ENCODE data around the gene UBTD2. TPM values are rescaled to one million over a fixed set of nuclear protein-coding genes. Genes with fewer than 3 reads are reported as not detected.

Gene UBTD2
- total and polyA plus RNA-seq, 9 of the 15 experiments (the other 6 are each of a cell fraction or from before 2014, with no cell fraction given): 0.01 to 0.46 (median 0.15) TPM; not detected in 1

- TF ChIP-seq, protein P1, sequence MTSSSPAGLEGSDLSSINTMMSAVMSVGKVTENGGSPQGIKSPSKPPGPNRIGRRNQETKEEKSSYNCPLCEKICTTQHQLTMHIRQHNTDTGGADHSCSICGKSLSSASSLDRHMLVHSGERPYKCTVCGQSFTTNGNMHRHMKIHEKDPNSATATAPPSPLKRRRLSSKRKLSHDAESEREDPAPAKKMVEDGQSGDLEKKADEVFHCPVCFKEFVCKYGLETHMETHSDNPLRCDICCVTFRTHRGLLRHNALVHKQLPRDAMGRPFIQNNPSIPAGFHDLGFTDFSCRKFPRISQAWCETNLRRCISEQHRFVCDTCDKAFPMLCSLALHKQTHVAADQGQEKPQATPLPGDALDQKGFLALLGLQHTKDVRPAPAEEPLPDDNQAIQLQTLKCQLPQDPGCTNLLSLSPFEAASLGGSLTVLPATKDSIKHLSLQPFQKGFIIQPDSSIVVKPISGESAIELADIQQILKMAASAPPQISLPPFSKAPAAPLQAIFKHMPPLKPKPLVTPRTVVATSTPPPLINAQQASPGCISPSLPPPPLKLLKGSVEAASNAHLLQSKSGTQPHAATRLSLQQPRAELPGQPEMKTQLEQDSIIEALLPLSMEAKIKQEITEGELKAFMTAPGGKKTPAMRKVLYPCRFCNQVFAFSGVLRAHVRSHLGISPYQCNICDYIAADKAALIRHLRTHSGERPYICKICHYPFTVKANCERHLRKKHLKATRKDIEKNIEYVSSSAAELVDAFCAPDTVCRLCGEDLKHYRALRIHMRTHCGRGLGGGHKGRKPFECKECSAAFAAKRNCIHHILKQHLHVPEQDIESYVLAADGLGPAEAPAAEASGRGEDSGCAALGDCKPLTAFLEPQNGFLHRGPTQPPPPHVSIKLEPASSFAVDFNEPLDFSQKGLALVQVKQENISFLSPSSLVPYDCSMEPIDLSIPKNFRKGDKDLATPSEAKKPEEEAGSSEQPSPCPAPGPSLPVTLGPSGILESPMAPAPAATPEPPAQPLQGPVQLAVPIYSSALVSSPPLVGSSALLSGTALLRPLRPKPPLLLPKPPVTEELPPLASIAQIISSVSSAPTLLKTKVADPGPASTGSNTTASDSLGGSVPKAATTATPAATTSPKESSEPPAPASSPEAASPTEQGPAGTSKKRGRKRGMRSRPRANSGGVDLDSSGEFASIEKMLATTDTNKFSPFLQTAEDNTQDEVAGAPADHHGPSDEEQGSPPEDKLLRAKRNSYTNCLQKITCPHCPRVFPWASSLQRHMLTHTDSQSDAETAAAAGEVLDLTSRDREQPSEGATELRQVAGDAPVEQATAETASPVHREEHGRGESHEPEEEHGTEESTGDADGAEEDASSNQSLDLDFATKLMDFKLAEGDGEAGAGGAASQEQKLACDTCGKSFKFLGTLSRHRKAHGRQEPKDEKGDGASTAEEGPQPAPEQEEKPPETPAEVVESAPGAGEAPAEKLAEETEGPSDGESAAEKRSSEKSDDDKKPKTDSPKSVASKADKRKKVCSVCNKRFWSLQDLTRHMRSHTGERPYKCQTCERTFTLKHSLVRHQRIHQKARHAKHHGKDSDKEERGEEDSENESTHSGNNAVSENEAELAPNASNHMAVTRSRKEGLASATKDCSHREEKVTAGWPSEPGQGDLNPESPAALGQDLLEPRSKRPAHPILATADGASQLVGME (CRISPR knock-in tag; IDR thresholded peaks at IDR 0.05): no peak
- TF ChIP-seq ZNF398 (CRISPR knock-in tag; IDR thresholded peaks at IDR 0.05): no peak
- TF ChIP-seq MTA1 (IDR thresholded peaks at IDR 0.05; ENCODE audit: borderline replicate concordance): no peak
- TF ChIP-seq GABPA (tag; conservative IDR thresholded peaks at IDR 0.05; ENCODE audit: low read depth): peak; percentile 65
- peak; percentile 46 for TF ChIP-seq SPI1 (IDR thresholded peaks at IDR 0.05; ENCODE audit: borderline replicate concordance, low read depth, low read length)
- no peak for TF ChIP-seq ATF6 (CRISPR knock-in tag; IDR thresholded peaks at IDR 0.05)
- peak in 1 of 2 experiments; percentile 27; a peak in 1 of 4 replicates for TF ChIP-seq NRF1 (conservative IDR thresholded peaks at IDR 0.05 in 1 of 2, IDR thresholded peaks at IDR 0.05 in 1 of 2)
- TF ChIP-seq KDM5B (IDR thresholded peaks at IDR 0.05; ENCODE audit: insufficient replicate concordance, low read depth, low read length): no peak
- TF ChIP-seq HDAC1 (IDR thresholded peaks at IDR 0.05): 0 out of 4 replicates have a peak, but pooled peaks of 1 of the 2 experiments have one; percentile 45
- TF ChIP-seq JUND (IDR thresholded peaks at IDR 0.05; ENCODE audit: borderline replicate concordance, low read depth, low read length): peak; percentile 35; the same call in 1 of the 2 replicates
- peak; percentile 28; the same call in 1 of the 3 replicates for TF ChIP-seq JUND (tag; IDR thresholded peaks at IDR 0.05; ENCODE audit: borderline replicate concordance, low read depth, low read length)
These were observed 105.1 kb downstream of the UBTD2 start (continued) for GRCh38 chr5:172178301-172178987.
